B cell (primary cell): Measurements from ENCODE around the gene LRPPRC.

Experiments
- EZH2 ChIP-seq: IDR thresholded peaks from 2 replicates; pipeline ENCODE4 v1.6.1; 2012; ENCODE audit warnings: borderline replicate concordance, low read depth, mild to moderate bottlenecking, moderate library complexity, low read length; ENCODE audit not compliant: insufficient read depth, poor library complexity, severe bottlenecking
- TF ChIP-seq, protein P1 (sequence below): fragments of 200-600 bp; IDR thresholded peaks from one replicate; pipeline ENCODE4 v1.8.0; 2022; ENCODE audit warnings: antibody characterized with exemption, mild to moderate bottlenecking

DNA sequence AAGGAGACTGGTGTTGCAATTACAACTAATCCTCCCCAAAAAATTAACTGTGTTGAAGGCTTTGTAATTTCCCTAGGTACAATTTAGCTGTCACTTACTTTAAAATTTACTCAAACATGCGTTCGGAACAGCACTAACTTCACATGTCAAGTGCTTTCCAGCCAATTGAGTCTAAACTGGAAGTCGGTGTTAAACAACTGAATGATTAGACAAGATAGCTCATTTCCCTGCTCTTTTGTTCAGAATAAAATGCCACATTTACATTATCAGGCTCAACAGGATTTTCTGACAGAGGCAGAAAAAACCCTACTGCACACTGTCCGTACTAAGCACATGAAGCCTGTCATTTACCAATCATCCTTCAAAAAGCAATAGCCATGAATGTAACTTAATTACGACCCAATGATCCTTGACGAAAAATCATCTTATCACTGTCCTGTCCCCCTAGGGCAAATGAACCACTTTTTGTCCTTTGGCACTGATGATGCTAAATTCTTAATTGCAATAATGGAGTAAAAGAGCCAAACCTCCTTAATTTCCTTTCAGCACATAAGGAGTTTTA is 56.0 kb downstream of the LRPPRC start:
- TF ChIP-seq, protein P1, sequence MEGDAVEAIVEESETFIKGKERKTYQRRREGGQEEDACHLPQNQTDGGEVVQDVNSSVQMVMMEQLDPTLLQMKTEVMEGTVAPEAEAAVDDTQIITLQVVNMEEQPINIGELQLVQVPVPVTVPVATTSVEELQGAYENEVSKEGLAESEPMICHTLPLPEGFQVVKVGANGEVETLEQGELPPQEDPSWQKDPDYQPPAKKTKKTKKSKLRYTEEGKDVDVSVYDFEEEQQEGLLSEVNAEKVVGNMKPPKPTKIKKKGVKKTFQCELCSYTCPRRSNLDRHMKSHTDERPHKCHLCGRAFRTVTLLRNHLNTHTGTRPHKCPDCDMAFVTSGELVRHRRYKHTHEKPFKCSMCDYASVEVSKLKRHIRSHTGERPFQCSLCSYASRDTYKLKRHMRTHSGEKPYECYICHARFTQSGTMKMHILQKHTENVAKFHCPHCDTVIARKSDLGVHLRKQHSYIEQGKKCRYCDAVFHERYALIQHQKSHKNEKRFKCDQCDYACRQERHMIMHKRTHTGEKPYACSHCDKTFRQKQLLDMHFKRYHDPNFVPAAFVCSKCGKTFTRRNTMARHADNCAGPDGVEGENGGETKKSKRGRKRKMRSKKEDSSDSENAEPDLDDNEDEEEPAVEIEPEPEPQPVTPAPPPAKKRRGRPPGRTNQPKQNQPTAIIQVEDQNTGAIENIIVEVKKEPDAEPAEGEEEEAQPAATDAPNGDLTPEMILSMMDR: no peak
- no peak for TF ChIP-seq EZH2
